ENCODE data around the gene DHODH. TPM values are rescaled to one million over a fixed set of nuclear protein-coding genes. Genes with fewer than 3 reads are reported as not detected.
A peak's percentile ranks its signal among the peaks of the same experiment; 100 is the strongest.

Gene DHODH
- 11.3 and 14.7 TPM in 2 replicates for total RNA-seq
- 8.9 TPM for total RNA-seq (2013)
- polyA plus RNA-seq, result 6.4 and 7.4 TPM in 2 replicates
- 3.5 and 5.6 TPM in 2 replicates for polyA minus RNA-seq

DNA sequence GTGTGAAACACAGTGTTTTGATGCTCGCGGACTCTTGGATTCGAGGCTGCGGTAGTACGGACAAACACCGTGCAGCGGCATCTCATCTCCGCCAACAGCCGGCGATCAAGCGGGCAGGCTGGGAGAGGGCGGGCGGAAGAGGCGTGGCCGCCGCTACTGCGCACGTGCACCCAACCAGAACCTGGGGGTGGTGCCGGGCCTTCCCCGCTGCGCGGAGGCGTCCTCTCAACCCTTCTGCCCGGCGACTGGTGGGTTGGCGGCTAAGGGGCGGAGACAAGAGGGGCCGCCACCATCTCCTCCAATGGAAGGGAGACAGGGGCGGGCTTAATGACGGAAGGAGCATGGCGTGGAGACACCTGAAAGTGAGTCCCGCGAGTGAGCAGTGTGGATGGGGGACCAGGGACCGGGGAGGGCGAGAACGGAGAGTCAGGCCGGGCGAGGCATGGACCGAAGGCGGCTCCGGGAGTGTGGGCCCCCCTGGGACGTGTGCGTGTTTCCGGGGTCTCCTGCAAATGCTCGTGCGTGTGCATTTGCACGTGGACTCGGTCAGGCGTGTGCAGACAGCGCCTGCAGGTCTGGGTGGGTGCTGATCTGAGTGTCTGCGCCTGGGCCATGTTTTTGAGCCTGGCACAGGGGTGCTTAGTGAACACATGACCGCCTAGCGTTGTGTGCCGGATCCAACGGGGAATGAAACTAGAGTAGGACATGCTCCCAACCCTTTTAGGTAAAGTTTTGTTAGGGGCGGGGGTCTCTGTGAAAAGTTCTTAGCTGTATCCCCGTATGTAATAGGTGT lies at the start of gene DHODH:
TSS of gene DHODH (plus strand) at position 321 of the 793 bp plus-strand sequence. CDS start at position 342, 21 bp downstream.
- ChIA-PET CTCF (no interaction called here), POLR2A (interaction anchor here (0.7 kb wide), 1 partner anchor 15 kb away, joined by 4 read pairs; no protein-coding TSS in a partner anchor)
- intact Hi-C loops (cut with micrococcal nuclease), result loop anchor here (1.0 to 10.0 kb wide), 8 partner anchors 46 to 1484 kb away; partner anchors contain the start of genes COG4, DHX38, IST1 and SF3B3
- H3K9me3 ChIP-seq (ENCODE audit: control extremely low read depth in 1 of 3, control insufficient read depth in 2 of 3, insufficient read depth in 1 of 3, low read length in 2 of 3), result no peaks in the 10 kb centered on the region
- H3K9me3 Mint-ChIP-seq (ENCODE audit: insufficient read depth), result no peaks in the 10 kb centered on the region
- peaks cover 16% of the 10 kb centered on the region for H3K4me1 Mint-ChIP-seq
- peak within 1 kb of the TSS; percentile 78 for H3K9ac ChIP-seq (ENCODE audit: low read length)
- H3K36me3 ChIP-seq (replicated peaks in 1 of 2; ENCODE audit: control extremely low read depth in 1 of 2, control insufficient read depth in 1 of 2, extremely low read depth in 1 of 2, insufficient read depth in 2 of 2, low read length in 1 of 2), result peaks cover 0 to 15% of the 10 kb centered on the region in 2 experiments
- peak within 1 kb of the TSS; percentile 73 to 85 for H3K27ac ChIP-seq (ENCODE audit: low read length in 2 of 2)
- peak within 1 kb of the TSS; percentile 94 for H3K27ac Mint-ChIP-seq
- peaks cover 4% of the 10 kb centered on the region for H3K27me3 Mint-ChIP-seq
- peak within 1 kb of the TSS; percentile 79 for H3K4me2 ChIP-seq (replicated peaks; ENCODE audit: low read depth, low read length, poor library complexity, severe bottlenecking)
- H4K20me1 ChIP-seq (ENCODE audit: control insufficient read depth, insufficient read depth, low read length, poor library complexity, severe bottlenecking), result no peaks in the 10 kb centered on the region
- under 1% methylated on average over 52 of the region's 57 CpGs for WGBS (ENCODE audit: insufficient coverage)
- peaks cover 7% of the 10 kb centered on the region for H3K79me2 ChIP-seq (ENCODE audit: control insufficient read depth, insufficient read depth, low read length)
- H3K4me1 ChIP-seq (ENCODE audit: control insufficient read depth in 2 of 2, insufficient read depth in 2 of 2, low read length in 2 of 2), result peaks cover 0 to 12% of the 10 kb centered on the region in 2 donors
- H3K4me3 ChIP-seq (ENCODE audit: control extremely low read depth in 1 of 5, extremely low read depth in 1 of 5, insufficient read depth in 1 of 5, low read depth in 2 of 5, low read length in 4 of 5), result peak within 1 kb of the TSS; percentile 56 to 96 (median 66)
- H3K27me3 ChIP-seq (replicated peaks in 1 of 4; ENCODE audit: control extremely low read depth in 1 of 4, control insufficient read depth in 3 of 4, insufficient read depth in 4 of 4, low read length in 3 of 4), result no peaks in the 10 kb centered on the region
- peak; percentile 99 for DNase-seq
- peak within 1 kb of the TSS; percentile 95 for H3K4me3 Mint-ChIP-seq
- TF ChIP-seq, protein P1, sequence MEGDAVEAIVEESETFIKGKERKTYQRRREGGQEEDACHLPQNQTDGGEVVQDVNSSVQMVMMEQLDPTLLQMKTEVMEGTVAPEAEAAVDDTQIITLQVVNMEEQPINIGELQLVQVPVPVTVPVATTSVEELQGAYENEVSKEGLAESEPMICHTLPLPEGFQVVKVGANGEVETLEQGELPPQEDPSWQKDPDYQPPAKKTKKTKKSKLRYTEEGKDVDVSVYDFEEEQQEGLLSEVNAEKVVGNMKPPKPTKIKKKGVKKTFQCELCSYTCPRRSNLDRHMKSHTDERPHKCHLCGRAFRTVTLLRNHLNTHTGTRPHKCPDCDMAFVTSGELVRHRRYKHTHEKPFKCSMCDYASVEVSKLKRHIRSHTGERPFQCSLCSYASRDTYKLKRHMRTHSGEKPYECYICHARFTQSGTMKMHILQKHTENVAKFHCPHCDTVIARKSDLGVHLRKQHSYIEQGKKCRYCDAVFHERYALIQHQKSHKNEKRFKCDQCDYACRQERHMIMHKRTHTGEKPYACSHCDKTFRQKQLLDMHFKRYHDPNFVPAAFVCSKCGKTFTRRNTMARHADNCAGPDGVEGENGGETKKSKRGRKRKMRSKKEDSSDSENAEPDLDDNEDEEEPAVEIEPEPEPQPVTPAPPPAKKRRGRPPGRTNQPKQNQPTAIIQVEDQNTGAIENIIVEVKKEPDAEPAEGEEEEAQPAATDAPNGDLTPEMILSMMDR (IDR thresholded peaks at IDR 0.05), result no peak
- no peak for TF ChIP-seq EZH2 (IDR thresholded peaks at IDR 0.05; ENCODE audit: borderline replicate concordance, insufficient read depth, low read depth, low read length, poor library complexity, severe bottlenecking)
- peak within 1 kb of the TSS; percentile 74 for H2AFZ ChIP-seq (ENCODE audit: insufficient read depth, low read depth, low read length, poor library complexity, severe bottlenecking)
- peak; percentile 98 for ATAC-seq (ENCODE audit: low read depth)

Data from B cell (primary cell).